Breast epithelium (tissue), 3 donors: Measurements from ENCODE around the gene ZNF106.

Source experiments
- POLR2A ChIP-seq: fragments of 450-650 bp; IDR thresholded peaks from one replicate; pipeline ENCODE4 v1.6.1; 2016; ENCODE audit warnings: antibody characterized with exemption, mild to moderate bottlenecking, moderate library complexity
- POLR2AphosphoS5 ChIP-seq, 3 donors: sonication (generic); formaldehyde crosslinking; IDR thresholded peaks; one replicate each; pipeline ENCODE4 v1.6.1; 2017; ENCODE audit warnings: antibody characterized with exemption in 3 of 3
- TF ChIP-seq, protein P1 (sequence below), 3 donors: fragments of 450-650 bp; IDR thresholded peaks; one replicate each; pipeline ENCODE4 v1.5.1; 2016 to 2017; ENCODE audit warnings: antibody characterized with exemption in 3 of 3, mild to moderate bottlenecking in 3 of 3, moderate library complexity in 3 of 3

DNA sequence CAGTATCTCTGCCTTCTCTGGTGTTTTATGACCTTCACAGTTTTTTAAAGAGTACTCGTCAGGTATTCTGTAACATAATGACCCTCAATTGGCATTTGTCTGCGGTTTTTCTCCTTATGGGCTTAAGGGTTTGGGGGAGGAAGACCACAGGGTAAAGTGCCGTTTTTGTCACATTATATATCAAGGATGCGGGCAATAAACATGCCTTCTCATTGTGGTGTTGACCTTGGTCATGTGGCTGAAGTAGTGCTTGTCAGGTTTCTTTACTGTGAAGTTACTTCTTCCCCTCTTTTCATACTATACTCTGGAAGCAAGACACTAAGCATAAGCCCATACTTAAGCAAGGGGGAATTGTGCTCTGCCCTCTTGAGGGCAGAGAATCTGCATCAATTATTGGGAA lies 115.0 kb downstream of the ZNF106 start:
- TF ChIP-seq, protein P1, sequence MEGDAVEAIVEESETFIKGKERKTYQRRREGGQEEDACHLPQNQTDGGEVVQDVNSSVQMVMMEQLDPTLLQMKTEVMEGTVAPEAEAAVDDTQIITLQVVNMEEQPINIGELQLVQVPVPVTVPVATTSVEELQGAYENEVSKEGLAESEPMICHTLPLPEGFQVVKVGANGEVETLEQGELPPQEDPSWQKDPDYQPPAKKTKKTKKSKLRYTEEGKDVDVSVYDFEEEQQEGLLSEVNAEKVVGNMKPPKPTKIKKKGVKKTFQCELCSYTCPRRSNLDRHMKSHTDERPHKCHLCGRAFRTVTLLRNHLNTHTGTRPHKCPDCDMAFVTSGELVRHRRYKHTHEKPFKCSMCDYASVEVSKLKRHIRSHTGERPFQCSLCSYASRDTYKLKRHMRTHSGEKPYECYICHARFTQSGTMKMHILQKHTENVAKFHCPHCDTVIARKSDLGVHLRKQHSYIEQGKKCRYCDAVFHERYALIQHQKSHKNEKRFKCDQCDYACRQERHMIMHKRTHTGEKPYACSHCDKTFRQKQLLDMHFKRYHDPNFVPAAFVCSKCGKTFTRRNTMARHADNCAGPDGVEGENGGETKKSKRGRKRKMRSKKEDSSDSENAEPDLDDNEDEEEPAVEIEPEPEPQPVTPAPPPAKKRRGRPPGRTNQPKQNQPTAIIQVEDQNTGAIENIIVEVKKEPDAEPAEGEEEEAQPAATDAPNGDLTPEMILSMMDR (IDR thresholded peaks at IDR 0.05), result no peak
- TF ChIP-seq POLR2A (no peak), POLR2AphosphoS5 (IDR thresholded peaks at IDR 0.05) (no peak)
